Stimulated activated CD4-positive, alpha-beta T cell treated with anti-CD3 and anti-CD28 coated beads, Interleukin-15, amount 100 ng/mL, for 24 hours (primary cell): Measurements from ENCODE around the gene OR2V1.
"Not testable (repeated sequence)": the region's sequence is repeated elsewhere in the genome, so short reads cannot be mapped to it uniquely, and the experiment has no call there.

ENCODE experiments used
- DNase-seq: peaks from one replicate; pipeline ENCODE4 v3.0.0-alpha.2; 2020

The OR2V1 gene

GRCh38 chr5:181127907-181128626 is 2.9 kb downstream of the OR2V1 start:
- no peak for DNase-seq

GRCh38 chr5:181127456-181127855 is 3.5 kb downstream of the OR2V1 start:
- DNase-seq, result no peak

GRCh38 chr5:181126841-181127240 is 4.1 kb downstream of the OR2V1 start:
- DNase-seq, result no peak

- no peak for DNase-seq
Observed at GRCh38 chr5:181124526-181124925, 6.4 kb downstream of the OR2V1 start.

GRCh38 chr5:181121675-181122561 is 9.1 kb downstream of the OR2V1 start:
- no peak for DNase-seq

GRCh38 chr5:181120761-181121160 is 10.2 kb downstream of the OR2V1 start:
- no peak for DNase-seq

- DNase-seq, result no peak
Observed at GRCh38 chr5:181120306-181120705, 10.7 kb downstream of the OR2V1 start.

GRCh38 chr5:181119105-181119504 is 11.9 kb downstream of the OR2V1 start:
- DNase-seq, result no peak

GRCh38 chr5:181118369-181118768 is 12.6 kb downstream of the OR2V1 start:
- DNase-seq, result no peak

GRCh38 chr5:181114844-181115778 is 15.9 kb downstream of the OR2V1 start:
- no peak for DNase-seq

GRCh38 chr5:181114284-181114843 is 16.6 kb downstream of the OR2V1 start:
- no peak for DNase-seq

- DNase-seq, result not testable (repeated sequence)
Observed at GRCh38 chr5:181113572-181113971, 17.4 kb downstream of the OR2V1 start.

- DNase-seq, result no peak
Observed at GRCh38 chr5:181112476-181112875, 18.5 kb downstream of the OR2V1 start.

- DNase-seq, result no peak
Observed at GRCh38 chr5:181111010-181111409, 20.0 kb downstream of the OR2V1 start.

GRCh38 chr5:181109489-181110013 is 21.4 kb downstream of the OR2V1 start:
- no peak for DNase-seq

GRCh38 chr5:181108578-181109165 is 22.3 kb downstream of the OR2V1 start:
- DNase-seq, result no peak

- DNase-seq, result no peak
Observed at GRCh38 chr5:181107699-181108098, 23.3 kb downstream of the OR2V1 start.

- DNase-seq, result no peak
Observed at GRCh38 chr5:181105391-181106025, 25.5 kb downstream of the OR2V1 start.

- not testable (repeated sequence) for DNase-seq
Observed at GRCh38 chr5:181104606-181105390, 26.2 kb downstream of the OR2V1 start.

GRCh38 chr5:181104259-181104568 is 26.8 kb downstream of the OR2V1 start:
- not testable (repeated sequence) for DNase-seq
